Prostate gland (tissue), 2 donors: Measurements from ENCODE around the gene TRAF5. TPM values are rescaled to one million over a fixed set of nuclear protein-coding genes. Genes with fewer than 3 reads are reported as not detected.
"Not testable (repeated sequence)": the region's sequence is repeated elsewhere in the genome, so short reads cannot be mapped to it uniquely, and the experiment has no call there.

Experiments used
- DNase-seq: peaks from one replicate; pipeline ENCODE4 v3.0.0-alpha.2; 2019; ENCODE audit warnings: low spot score
- H3K27ac ChIP-seq, 2 donors: fragments of 200-600 bp; sonication (generic); 2 replicates each; pipeline ENCODE4 v1.5.1; 2017 to 2019
- H3K27me3 ChIP-seq: fragments of 200-600 bp; sonication (generic); replicated peaks from 2 replicates; pipeline ENCODE4 v1.5.1; 2019; ENCODE audit not compliant: insufficient read depth
- H3K36me3 ChIP-seq, 2 donors: fragments of 200-600 bp; sonication (generic); 1 replicate in 1 of 2; 2 replicates in 1 of 2; pipeline versions ENCODE4 v1.5.1 to v1.8.1; 2017 to 2019
- H3K4me1 ChIP-seq: fragments of 200-600 bp; sonication (generic); replicated peaks from 2 replicates; pipeline ENCODE4 v1.5.1; 2019
- H3K4me3 ChIP-seq, 2 donors: fragments of 200-600 bp; sonication (generic); 2 replicates each; pipeline ENCODE4 v1.5.1; 2017 to 2019
- H3K9me3 ChIP-seq: fragments of 200-600 bp; sonication (generic); 2 replicates; pipeline ENCODE4 v1.5.1; 2017
- CTCF ChIP-seq, 4 experiments: fragments of 200-600 bp in 2 of 4; fragments of 450-650 bp in 2 of 4; sonication (generic) in 2 of 4; IDR thresholded peaks; 1 replicate in 3 of 4; 2 replicates in 1 of 4; pipeline ENCODE4 v1.5.1; 2016 to 2019; ENCODE audit warnings: antibody characterized with exemption in 4 of 4, mild to moderate bottlenecking in 2 of 4, moderate library complexity in 2 of 4
- POLR2A ChIP-seq: fragments of 450-650 bp; IDR thresholded peaks from one replicate; pipeline ENCODE4 v1.6.1; 2016; ENCODE audit warnings: antibody characterized with exemption, mild to moderate bottlenecking
- POLR2AphosphoS5 ChIP-seq: sonication (generic); formaldehyde crosslinking; IDR thresholded peaks from one replicate; pipeline ENCODE4 v1.6.1; 2017; ENCODE audit warnings: antibody characterized with exemption
- WGBS: methylation state at CpG from one replicate; pipeline ENCODE4 v1.1.5; 2018; 5-methylcytosine and 5-hydroxymethylcytosine counted together
- intact Hi-C: fragments of 100-400 bp; cut with DNase I; formaldehyde crosslinking; loops from one replicate; pipeline ENCODE4 v1.14.2; 2022
- total RNA-seq, 2 donors: library from RNA; depleted of rRNA; stranded (reverse); fragments of >200 nt; gene quantifications; one replicate each; pipeline ENCODE4 v1.1.0, GENCODE V29; 2016

The TRAF5 gene
- total RNA-seq, 2 donors from 2014 or later, result 8.0 to 12.6 TPM

- Histone ChIP-seq H3K9me3 (no peaks in the 10 kb centered on the region), H3K27ac (no peak overlapping the region), H3K4me1 (no peaks in the 10 kb centered on the region), H3K36me3 (no peaks in the 10 kb centered on the region), H3K27me3 (no peaks in the 10 kb centered on the region), H3K4me3 (no peak overlapping the region)
- WGBS, result 90% methylated on average over 4 of the region's 4 CpGs
- intact Hi-C loops, result loop anchor here (10.0 kb wide), 2 partner anchors 194 to 334 kb away; no protein-coding TSS in a partner anchor
- no peak for DNase-seq
- TF ChIP-seq CTCF (IDR thresholded peaks at IDR 0.05), result no peak
- no peak for TF ChIP-seq POLR2AphosphoS5
- no peak for TF ChIP-seq POLR2A
Measured at GRCh38 chr1:211320980-211321379, 5.7 kb upstream of the TRAF5 start.

GRCh38 chr1:211321646-211322045 is 5.0 kb upstream of the TRAF5 start:
- H3K4me3 ChIP-seq, H3K9me3 ChIP-seq, H3K27ac ChIP-seq, H3K27me3 ChIP-seq, H3K4me1 ChIP-seq, DNase-seq, H3K36me3 ChIP-seq: not testable (repeated sequence)
- intact Hi-C loops, result loop anchor here (10.0 kb wide), 2 partner anchors 193 to 333 kb away; no protein-coding TSS in a partner anchor
- 94% methylated on average over 7 of the region's 7 CpGs for WGBS

- no peaks in the 10 kb centered on the region for H3K4me1 ChIP-seq
- H3K4me3 ChIP-seq, result no peak overlapping the region
- no peaks in the 10 kb centered on the region for H3K27me3 ChIP-seq
- H3K27ac ChIP-seq, result no peak overlapping the region
- intact Hi-C loops, result loop anchor here (10.0 kb wide), 2 partner anchors 191 to 331 kb away; no protein-coding TSS in a partner anchor
- no peaks in the 10 kb centered on the region for H3K36me3 ChIP-seq
- no peaks in the 10 kb centered on the region for H3K9me3 ChIP-seq
- WGBS, result 27% methylated on average over 9 of the region's 9 CpGs
- peak; percentile 54 for DNase-seq
- no peak for TF ChIP-seq POLR2A
- TF ChIP-seq CTCF (IDR thresholded peaks at IDR 0.05), result peak; percentile 40 to 81 (median 68)
Measured at GRCh38 chr1:211323156-211324063, 3.2 kb upstream of the TRAF5 start.

GRCh38 chr1:211324992-211325775 is 1.4 kb upstream of the TRAF5 start:
- H3K9me3 ChIP-seq, result no peaks in the 10 kb centered on the region
- TF ChIP-seq CTCF (IDR thresholded peaks at IDR 0.05), result no peak
- no peak for TF ChIP-seq POLR2A
- TF ChIP-seq POLR2AphosphoS5, result no peak
- H3K4me1 ChIP-seq, result no peaks in the 10 kb centered on the region
- no peak overlapping the region for H3K27ac ChIP-seq
- no peak for DNase-seq
- H3K36me3 ChIP-seq, result no peaks in the 10 kb centered on the region
- intact Hi-C loops, result loop anchor here (5.0 to 10.0 kb wide), 3 partner anchors 57 to 330 kb away; no protein-coding TSS in a partner anchor
- no peaks in the 10 kb centered on the region for H3K27me3 ChIP-seq
- WGBS, result 88% methylated on average over 12 of the region's 12 CpGs
- H3K4me3 ChIP-seq, result no peak overlapping the region

- Histone ChIP-seq H3K4me3 (peak overlapping the region; percentile 69 to 71), H3K27ac (peak overlapping the region; percentile 77 to 83), H3K27me3 (no peaks in the 10 kb centered on the region), H3K36me3 (no peaks in the 10 kb centered on the region), H3K4me1 (no peaks in the 10 kb centered on the region), H3K9me3 (no peaks in the 10 kb centered on the region)
- intact Hi-C loops, result loop anchor here (5.0 to 10.0 kb wide), 3 partner anchors 56 to 329 kb away; no protein-coding TSS in a partner anchor
- DNase-seq, result no peak
- WGBS, result 80% methylated on average over 8 of the region's 8 CpGs
- no peak for TF ChIP-seq POLR2A
- TF ChIP-seq POLR2AphosphoS5, result no peak
- TF ChIP-seq CTCF (IDR thresholded peaks at IDR 0.05), result no peak
Measured at GRCh38 chr1:211326140-211326527, 499 bp upstream of the TRAF5 start.
